Measurements from ENCODE around the gene ADAMTS17. TPM values are rescaled to one million over a fixed set of nuclear protein-coding genes. Genes with fewer than 3 reads are reported as not detected.

The ADAMTS17 gene
- total RNA-seq, 1 donor from 2014 or later, result not detected

DNA sequence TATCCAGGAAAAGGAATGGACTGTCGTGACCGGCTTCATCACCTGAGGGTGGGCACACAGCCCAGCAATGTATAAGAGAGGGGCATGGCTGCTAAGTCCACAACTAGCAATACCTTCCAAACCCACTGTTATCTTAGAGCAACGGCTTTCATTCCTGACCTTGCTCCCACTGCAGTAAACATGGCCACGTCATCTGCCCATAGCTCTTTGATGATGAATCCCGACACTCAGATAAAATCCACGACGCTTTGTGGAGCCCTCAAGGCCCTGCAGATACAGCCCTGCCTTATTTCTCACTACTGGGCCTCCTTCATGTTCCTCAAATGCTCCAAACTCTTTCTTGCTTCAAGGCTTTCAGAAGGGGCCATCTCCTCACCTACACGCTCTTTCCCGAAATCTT, 114.0 kb downstream of the ADAMTS17 start:
- DNase-seq (ENCODE audit: extremely low read depth, low read depth, low spot score), result no peak

DNA sequence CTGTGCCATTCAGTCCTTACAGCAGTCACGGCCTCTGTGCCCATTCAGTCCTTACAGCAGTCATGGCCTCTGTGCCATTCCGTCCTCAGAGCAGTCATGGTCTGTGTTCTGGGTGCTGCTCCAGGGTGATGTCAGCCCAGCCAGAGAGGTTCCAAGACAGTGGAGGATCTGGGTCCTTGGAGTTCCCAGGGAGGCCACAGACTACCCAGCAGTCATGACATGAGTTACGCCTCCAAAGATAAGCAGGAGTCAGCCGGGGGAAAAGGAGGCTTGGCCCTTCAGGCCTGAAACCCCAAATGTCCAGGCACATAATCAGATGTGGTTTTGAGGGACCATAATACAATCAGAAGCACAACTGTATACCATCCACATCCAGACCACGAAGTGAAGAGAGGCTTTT, 115.7 kb downstream of the ADAMTS17 start:
- no peak for DNase-seq (ENCODE audit: extremely low read depth, low read depth, low spot score)

DNA sequence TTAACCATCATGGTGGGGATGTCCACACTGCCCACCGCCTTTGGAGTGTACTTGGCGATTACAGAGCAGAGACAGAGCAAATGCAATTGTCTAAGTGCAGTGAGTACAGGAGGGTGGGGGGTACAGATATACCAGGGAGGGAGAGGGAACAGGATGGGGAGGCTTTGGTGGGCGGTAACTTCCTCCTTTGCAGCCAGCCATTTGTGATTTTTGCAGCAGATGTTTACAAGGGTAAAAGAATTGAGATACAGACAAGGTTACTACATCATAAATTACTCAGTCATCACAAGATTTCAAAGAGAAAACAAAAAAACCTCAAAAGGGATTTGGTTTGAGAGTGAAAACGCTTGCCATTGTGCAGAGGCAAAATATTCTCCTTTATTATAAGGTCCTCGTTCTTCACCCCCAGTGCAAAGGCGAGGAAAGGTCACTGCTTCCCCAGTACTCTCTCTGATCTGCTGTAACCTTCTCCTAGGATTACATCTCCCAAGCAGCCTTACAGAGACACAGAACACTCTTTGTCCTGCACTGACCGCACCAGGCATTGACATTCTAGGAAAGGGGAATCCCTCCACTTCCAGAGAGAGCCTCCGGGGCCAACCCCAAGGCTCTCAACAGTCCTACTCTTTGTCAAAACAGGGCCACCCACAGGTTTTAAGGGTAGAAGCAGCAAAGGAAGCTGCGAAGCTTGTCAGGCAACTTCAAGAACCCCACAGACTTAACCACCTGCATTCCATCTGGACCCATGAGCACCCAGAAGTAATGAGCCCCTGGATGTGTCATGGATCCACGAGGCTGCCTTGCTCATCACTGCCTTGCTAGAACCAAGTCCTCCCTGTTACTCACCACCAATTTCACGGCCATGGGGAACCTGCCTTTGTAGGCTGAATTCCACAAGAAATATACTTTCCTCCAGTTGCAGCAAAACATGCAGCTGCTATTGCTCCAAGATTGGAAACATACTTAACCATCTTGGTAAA, 117.3 kb downstream of the ADAMTS17 start:
- no peak for DNase-seq (ENCODE audit: extremely low read depth, low read depth, low spot score)

DNA sequence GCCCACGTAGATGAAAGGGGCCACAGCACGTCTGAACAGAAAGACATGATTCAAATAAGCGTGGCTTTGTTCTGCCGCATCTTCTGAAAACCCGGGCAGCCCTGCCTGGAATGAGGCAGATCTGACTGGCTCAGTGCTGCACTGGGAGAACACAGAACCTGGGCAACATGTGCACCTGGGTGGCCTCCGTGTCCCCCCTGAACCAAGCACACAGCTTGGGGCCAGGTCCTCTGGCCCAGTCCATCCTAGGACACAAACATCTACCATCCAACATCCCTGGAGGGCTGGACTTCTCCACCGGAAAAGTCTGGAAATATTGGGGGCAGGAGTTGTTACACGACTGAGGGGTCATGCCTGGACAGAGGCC, 119.4 kb downstream of the ADAMTS17 start:
- DNase-seq (ENCODE audit: extremely low read depth, low read depth, low spot score), result no peak

DNA sequence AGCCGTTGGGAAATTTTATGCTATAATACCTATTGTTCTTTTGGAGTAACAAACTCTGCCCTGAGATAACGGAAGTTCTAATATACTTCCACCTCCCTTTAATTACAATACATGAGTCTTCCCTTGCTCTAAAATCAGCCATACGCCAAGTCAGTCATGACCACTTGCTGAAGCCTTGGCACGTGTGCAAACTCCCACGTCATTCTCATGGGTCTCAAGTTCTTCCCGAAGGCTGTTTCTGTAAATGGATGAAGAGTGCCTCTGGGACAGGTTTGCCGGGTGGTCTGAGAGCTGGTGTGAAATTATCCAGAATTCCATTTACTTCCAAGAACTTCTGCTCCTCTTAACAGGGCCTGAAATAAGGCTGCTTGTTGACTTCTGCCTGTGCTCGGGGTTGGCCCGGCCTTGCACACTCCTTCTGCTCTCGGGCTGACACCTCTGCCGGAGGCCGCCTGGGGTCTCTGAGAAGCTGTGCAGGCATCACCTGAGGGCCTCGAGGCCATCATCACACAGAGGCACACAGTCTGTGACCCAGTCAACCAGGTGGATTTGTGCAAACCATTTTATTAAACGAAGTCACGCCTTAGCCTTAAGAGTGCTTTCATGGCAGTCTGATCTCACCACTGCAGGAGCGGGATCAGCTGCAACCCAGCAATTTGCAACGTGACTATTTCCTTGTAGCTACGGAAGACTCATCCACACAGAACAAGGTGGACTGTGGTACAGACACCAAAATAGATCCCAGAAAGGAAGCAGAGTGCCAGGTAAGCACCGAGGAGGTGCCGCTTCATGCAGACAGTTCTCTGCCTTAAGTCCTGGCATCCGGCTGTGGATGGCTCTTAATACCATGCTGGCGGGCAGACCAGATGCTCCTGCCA, 120.1 kb downstream of the ADAMTS17 start:
- DNase-seq (ENCODE audit: extremely low read depth, low read depth, low spot score), result no peak

DNA sequence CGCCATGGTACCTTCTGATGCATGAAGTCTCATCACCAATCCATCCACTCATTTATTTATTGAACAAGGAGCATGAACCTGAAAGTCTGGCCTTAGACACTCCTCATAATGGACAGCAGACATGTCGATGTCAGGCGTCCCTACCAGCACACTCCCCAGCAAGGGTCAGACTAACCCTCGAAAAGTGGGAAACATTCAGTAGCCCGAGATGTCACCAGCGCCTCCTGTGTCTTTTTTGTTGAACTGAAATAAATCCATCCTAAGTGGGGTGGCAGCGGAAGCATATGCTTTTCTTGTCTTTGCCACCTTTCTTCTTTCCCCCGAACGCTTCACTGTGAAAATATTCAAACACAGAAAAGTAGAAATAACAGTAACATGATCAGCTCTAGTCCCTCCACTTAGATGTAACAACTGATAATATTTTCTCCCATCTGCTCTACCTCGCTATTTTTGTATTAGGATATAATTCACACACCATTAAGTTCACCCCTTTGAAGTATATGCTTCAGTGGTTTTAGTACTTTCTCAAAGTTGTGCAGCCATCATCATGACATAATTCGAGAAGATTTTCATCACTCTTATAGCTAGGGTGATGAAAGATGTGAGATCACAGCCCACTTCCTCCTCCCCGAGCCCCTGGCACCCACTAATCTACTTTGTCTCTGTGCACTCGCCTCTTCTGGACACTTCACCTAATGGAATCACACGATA, 121.6 kb downstream of the ADAMTS17 start:
- DNase-seq (ENCODE audit: extremely low read depth, low read depth, low spot score), result no peak

DNA sequence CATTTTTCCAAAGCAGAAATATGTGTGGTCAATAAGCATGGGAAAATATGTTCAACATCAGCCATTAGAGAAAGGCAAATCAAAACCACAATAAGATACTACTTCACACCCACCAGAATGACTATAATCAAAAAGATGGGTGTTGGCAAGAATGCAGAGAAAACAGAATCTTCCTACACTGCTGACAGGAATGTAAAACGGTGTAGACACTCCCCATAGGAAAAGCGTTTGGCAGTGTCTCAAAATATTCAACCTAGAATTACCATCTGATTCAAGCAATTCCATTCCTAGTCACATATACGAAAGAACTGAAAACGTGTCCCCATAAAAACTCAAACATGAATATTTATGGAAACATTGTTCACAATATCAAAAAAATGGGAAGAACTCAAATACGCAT, 123.3 kb downstream of the ADAMTS17 start:
- no peak for DNase-seq (ENCODE audit: extremely low read depth, low read depth, low spot score)

DNA sequence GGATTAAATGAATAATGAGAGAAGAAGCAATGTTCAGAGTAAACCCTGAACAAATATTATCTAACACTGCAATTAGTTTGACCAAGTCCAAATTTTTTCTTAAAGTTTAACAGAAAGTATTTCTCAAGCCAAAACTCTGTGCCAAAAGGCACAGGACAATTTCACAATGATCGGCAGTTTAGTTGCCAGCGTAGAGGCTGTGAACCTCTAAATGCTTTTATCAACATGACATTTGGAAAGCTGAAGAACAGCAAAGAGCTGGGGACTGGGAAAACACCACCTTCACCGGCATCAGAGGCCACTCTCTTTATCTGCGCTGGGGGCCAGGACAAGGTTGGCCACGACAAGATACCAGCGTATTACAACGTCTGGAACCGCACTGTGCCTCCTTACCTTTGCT, 125.6 kb downstream of the ADAMTS17 start:
- no peak for DNase-seq (ENCODE audit: extremely low read depth, low read depth, low spot score)

DNA sequence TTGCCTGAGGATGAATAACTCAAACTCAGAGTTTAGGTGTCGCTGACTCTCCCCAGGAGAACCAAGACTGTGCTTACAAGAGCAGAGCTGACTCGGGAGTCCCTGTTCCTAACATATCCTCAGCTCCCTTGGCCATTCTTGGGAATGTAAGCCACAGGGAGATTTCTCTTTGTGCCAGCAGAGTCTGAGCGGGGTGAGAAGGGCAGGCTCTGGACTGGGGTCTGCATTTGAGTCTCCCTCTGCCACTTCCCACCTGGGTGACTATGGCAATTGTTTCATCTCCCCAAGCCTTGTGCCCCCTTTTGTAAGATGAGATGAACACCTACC, 126.0 kb downstream of the ADAMTS17 start:
- no peak for DNase-seq (ENCODE audit: extremely low read depth, low read depth, low spot score)

DNA sequence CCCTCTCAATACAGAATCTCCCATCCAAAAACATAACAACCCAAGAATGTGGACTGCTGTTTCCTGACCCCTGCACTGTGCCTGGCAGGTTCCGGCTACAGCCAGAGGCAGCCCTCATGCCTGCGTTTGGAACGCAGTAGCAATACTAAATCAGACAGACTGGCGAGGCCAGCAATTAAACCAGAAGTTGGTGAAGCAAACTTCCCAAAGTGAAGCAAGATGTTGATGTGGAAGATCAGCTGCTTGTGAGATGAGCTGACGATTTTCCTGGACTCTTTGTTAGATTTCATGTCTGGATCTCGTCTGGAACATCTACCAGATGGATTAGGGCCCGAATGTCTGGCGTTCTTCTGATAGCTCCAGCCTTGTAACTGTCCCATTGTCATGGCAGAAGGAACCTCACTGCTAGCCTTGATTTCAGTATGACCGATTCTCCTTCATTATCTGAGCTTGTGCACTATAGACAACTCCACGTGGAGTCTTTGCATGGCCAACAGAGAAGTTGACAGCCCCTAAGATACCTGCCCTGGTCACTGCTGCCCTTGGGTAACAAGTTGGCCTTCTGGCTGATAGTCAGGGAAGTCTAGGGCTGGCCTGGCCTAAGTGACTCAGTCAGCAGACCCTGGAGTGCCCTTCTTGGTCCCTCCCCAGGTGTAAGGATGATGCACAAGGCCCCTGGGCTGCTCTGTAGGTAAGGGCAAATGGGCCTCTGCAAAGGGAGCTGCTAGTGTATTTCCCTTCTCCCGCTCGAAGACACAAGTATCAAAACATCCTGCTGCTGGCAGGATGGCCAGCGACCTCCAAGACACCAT, 126.5 kb downstream of the ADAMTS17 start:
- DNase-seq (ENCODE audit: extremely low read depth, low read depth, low spot score), result no peak

DNA sequence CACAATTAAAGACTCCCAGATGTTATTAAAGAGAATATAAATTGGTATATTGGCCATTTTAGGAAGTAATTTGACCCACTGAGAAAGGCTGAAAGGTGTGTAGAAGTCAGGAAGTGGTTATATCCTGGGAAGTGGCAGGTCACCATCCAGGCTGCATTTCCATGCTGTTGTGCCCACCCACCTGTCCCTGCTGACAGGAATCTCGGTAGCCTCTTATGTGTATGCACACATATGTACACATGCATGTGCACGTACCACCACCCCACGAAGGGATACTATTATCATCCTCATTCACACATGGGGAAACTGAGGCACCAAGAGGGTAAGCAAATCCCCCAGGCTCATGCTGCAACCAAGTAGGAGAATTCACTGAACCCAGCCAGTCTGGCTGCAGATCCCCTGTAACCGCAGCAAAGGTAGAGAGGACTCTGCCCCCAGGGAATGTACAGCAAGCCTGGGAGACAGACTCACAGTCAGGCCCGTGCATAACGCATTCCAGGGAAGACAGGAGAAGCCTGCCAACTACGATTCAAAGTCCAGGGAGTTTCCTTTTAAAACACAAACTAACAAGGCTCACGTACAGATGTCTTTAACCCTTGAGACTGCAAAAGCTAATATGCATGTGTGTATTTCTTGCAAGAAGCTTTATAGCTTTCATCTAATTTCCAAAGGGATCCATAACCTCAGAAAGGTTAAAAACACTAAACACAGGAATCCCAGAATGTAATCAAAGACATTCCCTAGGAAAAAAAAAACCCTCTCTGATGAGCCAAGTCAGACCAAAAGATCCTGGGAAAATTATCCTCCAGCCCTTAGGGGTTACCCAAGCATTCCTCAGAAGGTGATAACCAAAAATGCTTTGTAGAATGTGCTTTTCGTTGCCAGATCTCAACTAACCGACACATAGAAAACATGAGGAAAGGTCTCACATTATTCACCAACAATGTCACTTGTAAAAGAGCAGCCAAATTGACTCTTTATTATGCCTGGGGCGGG, 129.6 kb downstream of the ADAMTS17 start:
- DNase-seq (ENCODE audit: extremely low read depth, low read depth, low spot score), result no peak

DNA sequence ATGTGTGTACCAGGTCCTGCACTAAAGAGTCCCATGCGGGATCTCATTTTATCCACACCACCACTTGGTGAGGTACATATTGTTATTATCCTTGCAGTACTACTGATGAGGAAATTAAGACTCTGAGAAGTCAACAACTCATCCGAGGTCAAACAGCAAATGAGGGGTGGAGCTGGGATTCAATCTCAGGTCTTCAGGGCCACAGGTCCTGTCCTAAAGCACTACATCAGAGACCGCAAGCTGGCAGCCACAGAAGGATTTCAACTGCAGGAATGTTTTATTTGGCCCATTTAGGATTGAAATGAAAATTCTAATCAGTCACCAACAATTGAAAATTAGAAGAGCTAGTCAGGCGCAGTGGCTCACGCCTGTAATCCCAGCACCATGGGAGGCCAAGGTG, 131.4 kb downstream of the ADAMTS17 start:
- DNase-seq (ENCODE audit: extremely low read depth, low read depth, low spot score), result no peak

DNA sequence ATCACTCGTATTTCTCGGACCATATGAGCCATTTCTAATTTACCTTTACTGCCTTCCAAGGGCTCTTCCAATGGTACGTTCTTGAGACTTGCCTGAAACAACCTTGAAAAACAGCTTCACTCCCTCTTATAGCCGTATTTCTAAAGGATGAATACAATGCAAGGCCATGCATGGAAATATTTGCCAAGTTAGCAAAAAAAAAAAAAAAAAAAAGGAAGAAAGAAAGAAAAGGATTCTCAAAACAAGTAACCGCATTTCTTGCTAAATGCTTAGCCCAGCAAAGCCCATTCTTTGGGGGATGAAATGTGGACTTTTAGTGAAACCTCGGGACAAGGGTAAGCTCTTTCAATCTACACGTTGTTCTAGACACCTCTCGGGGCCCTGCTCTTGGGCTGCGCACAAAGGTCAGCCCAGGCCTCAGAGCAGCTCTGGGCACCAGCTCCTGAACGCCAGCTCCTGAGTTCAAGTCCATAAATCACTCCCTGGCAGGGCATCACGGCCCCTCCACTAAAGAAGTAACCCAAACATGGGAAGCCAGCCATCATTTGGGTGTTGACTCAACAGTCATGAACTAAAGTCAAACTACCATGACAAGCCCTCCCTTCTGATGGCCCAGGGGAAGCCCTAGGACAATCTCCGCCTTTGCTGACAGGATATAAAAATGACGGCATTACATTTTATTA, 132.7 kb downstream of the ADAMTS17 start:
- DNase-seq (ENCODE audit: extremely low read depth, low read depth, low spot score), result no peak

DNA sequence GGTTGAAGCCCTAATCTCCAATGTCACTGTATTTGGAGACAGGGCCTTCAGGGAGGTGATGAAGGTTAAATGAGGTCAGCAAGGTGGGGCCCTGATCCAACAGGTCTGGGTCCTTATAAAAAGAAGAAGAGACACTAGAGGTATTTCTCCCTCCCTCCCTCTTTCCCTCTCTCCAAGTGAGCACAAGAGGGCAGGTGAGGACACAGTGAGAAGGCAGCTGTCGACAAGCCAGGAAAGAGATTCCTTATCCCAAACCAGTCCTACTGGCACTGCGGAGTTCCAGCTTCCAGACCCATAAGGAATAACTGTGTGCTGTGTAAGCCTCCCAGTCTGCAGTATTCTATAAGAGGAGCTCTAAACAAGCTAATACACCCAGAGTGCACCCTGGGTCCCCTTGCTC, 134.7 kb downstream of the ADAMTS17 start:
- no peak for DNase-seq (ENCODE audit: extremely low read depth, low read depth, low spot score)

DNA sequence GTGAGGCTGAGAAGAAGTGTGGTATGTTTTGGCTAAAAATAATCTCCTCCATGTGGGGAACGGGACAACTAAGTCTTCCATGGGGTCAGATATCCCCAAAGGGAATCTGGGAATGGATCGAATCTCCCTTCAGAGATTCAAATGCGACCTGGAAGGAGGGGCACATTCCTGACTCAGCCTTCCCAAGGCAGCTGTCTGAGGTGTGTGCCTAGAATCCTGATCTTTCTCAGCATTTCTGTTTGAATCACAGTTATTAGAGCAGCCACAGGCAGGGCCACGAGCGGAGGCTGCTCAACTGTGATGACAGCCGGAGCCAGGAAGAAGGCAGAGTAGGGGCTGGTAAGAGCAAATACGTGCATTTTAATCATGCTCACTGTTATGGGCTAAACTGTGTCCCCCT, 135.1 kb downstream of the ADAMTS17 start:
- DNase-seq (ENCODE audit: extremely low read depth, low read depth, low spot score), result no peak

DNA sequence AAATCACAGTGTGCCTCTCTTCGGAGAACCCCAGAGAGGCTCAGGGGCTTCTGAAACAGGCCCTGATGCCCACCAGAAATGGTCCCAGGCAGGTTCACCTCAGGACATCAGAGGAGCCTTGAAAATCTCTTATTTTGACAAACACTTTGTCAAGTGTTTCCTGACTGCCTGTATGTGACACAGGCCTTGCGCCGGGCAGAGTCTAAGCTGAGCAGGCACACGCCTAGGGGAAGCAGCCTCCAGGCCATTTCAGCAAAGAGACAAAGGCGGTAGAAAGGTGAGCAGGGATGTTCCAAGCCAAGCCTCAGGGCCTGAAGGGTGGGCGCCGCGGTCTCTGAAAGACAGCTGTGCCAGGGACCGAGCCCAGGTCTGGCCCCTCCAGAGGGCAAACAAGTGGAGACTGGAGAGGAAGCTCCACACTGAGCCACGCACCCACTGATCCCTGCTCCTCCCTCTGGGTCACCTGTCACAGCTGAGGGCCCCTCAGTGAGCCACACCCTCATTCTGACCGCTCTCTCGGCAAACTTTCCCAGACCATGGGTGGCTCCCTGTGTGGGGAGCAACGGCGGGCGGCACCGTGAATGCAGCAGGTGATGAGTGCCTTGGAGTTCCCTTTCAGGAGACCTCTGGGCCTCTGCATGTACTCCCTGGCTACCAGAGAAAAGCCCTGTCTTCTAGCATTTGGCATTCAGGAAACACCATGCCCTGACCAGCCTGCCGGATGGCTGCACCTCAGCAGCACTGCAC, 136.1 kb downstream of the ADAMTS17 start:
- DNase-seq (ENCODE audit: extremely low read depth, low read depth, low spot score), result no peak

DNA sequence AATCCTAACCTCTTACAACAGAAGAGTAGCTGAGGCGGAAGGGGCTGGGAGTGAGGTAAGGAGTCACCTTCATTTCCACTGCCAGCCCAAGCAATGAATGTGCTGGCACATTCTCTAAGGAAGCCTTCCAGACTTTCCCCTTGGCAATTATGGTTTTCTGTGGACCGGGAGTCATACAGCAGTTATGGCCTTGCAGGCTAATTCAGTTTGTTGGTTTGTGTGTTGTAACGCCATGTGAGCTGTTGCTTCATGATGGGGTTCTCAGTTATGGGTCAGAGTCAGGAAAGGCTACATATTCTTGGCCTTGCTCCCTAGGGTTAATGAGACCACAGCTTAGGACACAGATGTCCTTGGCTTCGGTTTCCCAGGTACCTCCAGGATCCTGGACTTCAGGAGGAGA, 137.0 kb downstream of the ADAMTS17 start:
- DNase-seq (ENCODE audit: extremely low read depth, low read depth, low spot score), result no peak

DNA sequence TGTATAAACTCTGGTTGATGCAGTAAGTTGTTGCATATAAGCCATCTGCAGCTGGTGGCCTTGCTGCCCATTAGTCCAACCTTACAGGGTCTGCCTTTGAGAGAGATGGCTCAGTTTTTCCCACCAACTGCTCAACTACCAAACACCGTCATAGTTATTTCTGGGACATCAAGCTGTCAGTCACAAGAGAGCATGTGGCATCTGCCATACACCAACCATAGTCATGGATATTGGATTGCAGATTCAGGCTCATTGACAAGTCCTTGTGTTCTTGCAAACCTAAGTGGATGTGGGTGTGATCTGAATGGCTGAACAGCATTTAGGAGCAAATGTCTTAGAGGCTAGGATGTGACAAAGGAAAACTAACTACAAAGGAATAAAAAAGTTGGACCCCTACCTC, 137.6 kb downstream of the ADAMTS17 start:
- no peak for DNase-seq (ENCODE audit: extremely low read depth, low read depth, low spot score)
